Rectal smooth muscle tissue (tissue), 1 donor: Measurements from ENCODE around the gene ICAM1.
"Not testable (repeated sequence)": the region's sequence is repeated elsewhere in the genome, so short reads cannot be mapped to it uniquely, and the experiment has no call there.

Source experiments
- H3K27ac ChIP-seq: one replicate; pipeline ENCODE4 v1.7.0; 2013; ENCODE audit warnings: low read depth, low read length, inconsistent platforms
- H3K27me3 ChIP-seq: one replicate; pipeline ENCODE4 v1.7.0; 2013; ENCODE audit warnings: low read length; ENCODE audit not compliant: control insufficient read depth, insufficient read depth
- H3K36me3 ChIP-seq: one replicate; pipeline ENCODE4 v1.7.0; 2013; ENCODE audit warnings: low read length; ENCODE audit not compliant: control insufficient read depth, insufficient read depth
- H3K4me1 ChIP-seq: one replicate; pipeline ENCODE4 v1.7.0; 2013; ENCODE audit warnings: low read length; ENCODE audit not compliant: control insufficient read depth, insufficient read depth
- H3K4me3 ChIP-seq: one replicate; pipeline ENCODE4 v1.7.0; 2013; ENCODE audit warnings: low read length
- H3K9ac ChIP-seq: one replicate; pipeline ENCODE4 v1.7.0; 2013; ENCODE audit warnings: low read length

The ICAM1 gene

GRCh38 chr19:10230861-10231611 is 39.9 kb upstream of the ICAM1 start, which contains the start of gene S1PR2:
TSS of gene S1PR2 (minus strand) at chr19:10231331. CDS start at chr19:10224905, 6,426 bp downstream.
- Histone ChIP-seq H3K36me3 (no peaks in the 10 kb centered on the region), H3K4me3 (peak within 1 kb of the TSS; percentile 83), H3K9ac (peak within 1 kb of the TSS; percentile 73), H3K4me1 (no peaks in the 10 kb centered on the region), H3K27ac (peak within 1 kb of the TSS; percentile 82), H3K27me3 (no peaks in the 10 kb centered on the region)

DNA sequence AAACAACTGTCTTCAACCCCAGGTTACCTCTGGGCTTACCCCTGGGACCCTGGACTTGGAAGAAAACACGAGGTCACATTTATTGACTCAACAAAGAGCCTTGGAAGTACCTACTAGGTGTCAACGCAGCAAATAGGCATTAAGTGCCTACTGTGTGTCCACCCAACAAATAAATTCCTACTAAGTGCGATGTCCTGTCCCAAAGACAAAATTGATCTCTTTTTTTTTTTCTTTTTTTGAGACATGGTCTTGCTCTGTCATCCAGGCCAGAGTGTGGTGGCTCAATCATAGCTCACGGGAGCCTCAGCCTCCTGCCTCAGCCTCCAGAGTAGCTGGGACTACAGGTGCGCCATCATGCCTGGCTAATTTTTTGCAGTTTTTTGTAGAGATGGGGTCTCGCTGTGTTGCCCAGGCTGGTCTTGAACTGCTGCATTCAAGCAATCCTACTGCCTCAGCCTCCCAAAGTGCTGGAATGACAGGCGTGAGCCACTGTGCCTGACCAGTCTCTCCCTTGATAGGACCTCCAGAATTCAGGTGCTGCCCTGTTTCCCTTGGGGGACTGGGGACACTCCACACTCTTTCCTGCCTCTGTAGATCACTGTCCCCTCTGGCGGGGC is 39.2 kb upstream of the ICAM1 start:
- H3K4me3 ChIP-seq = no peak overlapping the region
- H3K27ac ChIP-seq = no peak overlapping the region
- H3K36me3 ChIP-seq = no peaks in the 10 kb centered on the region
- H3K4me1 ChIP-seq = no peaks in the 10 kb centered on the region
- no peak overlapping the region for H3K9ac ChIP-seq
- no peaks in the 10 kb centered on the region for H3K27me3 ChIP-seq

GRCh38 chr19:10233946-10234345 is 37.0 kb upstream of the ICAM1 start:
- no peak overlapping the region for H3K9ac ChIP-seq
- H3K27ac ChIP-seq = no peak overlapping the region
- no peaks in the 10 kb centered on the region for H3K36me3 ChIP-seq
- H3K27me3 ChIP-seq = no peaks in the 10 kb centered on the region
- H3K4me3 ChIP-seq = no peak overlapping the region
- no peaks in the 10 kb centered on the region for H3K4me1 ChIP-seq

DNA sequence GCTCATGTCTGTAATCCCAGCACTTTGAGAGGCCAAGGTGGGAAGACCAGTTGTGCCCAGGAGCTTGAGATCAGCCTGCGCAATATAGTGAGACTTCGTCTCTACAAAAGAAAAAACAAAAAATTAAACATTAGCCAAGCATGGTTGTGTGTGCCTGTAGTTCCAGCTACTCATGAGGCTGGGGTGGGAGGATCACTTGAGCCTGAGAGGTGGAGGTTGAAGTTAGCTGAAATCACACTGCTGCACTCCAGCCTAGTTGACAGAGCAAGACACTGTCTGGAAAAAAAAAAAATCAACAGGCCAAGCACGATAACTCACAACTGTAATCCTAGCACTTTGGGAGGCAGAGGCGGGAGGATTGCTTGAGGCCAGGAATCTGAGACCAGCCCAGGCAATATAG is 35.9 kb upstream of the ICAM1 start:
- Histone ChIP-seq H3K4me1 (no peaks in the 10 kb centered on the region), H3K27ac (no peak overlapping the region), H3K4me3 (no peak overlapping the region), H3K9ac (no peak overlapping the region), H3K27me3 (no peaks in the 10 kb centered on the region), H3K36me3 (no peaks in the 10 kb centered on the region)

- H3K4me1 ChIP-seq, H3K27ac ChIP-seq, H3K36me3 ChIP-seq, H3K9ac ChIP-seq, H3K4me3 ChIP-seq, H3K27me3 ChIP-seq: not testable (repeated sequence)
Observed at GRCh38 chr19:10235409-10235808, 35.5 kb upstream of the ICAM1 start.

GRCh38 chr19:10237702-10238101 is 33.2 kb upstream of the ICAM1 start:
- no peaks in the 10 kb centered on the region for H3K27me3 ChIP-seq
- H3K4me3 ChIP-seq = no peak overlapping the region
- no peak overlapping the region for H3K9ac ChIP-seq
- H3K27ac ChIP-seq = peak overlapping the region; percentile 40
- H3K4me1 ChIP-seq = no peaks in the 10 kb centered on the region
- H3K36me3 ChIP-seq = no peaks in the 10 kb centered on the region

DNA sequence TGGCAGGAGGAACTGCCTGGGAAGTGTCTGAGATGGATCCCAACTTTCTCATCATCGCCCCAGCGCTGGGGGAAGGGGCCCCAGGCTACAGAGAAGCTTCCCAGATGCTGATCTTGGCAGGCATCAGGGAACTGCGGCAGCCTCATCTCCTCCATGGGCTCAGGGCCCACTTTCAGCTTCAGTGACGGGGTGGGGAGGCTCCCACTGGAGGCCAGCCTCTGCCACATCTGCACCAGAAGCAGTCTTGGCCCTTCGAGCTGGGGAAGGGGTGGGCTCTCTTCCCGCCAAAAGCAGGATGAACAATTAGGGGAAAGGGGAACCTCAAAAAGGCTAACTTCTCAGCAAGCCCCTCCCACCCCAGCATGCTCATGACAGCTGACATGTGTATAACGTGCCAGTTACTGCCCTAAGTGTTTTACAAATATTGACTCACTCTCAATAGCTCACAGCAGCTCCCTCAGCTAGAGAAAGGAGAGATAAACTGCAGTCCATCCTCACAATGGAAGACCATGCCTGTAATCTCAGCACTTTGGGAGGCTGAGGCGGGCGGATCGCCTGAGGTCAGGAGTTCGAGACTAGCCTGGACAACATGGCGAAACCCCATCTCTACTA is 32.6 kb upstream of the ICAM1 start:
- H3K9ac ChIP-seq = no peak overlapping the region
- H3K4me3 ChIP-seq = no peak overlapping the region
- H3K36me3 ChIP-seq = no peaks in the 10 kb centered on the region
- H3K27ac ChIP-seq = peak overlapping the region; percentile 40
- no peaks in the 10 kb centered on the region for H3K4me1 ChIP-seq
- H3K27me3 ChIP-seq = no peaks in the 10 kb centered on the region

GRCh38 chr19:10241826-10242449 is 29.0 kb upstream of the ICAM1 start:
- H3K27ac ChIP-seq, H3K27me3 ChIP-seq, H3K9ac ChIP-seq, H3K4me3 ChIP-seq, H3K36me3 ChIP-seq, H3K4me1 ChIP-seq: not testable (repeated sequence)

DNA sequence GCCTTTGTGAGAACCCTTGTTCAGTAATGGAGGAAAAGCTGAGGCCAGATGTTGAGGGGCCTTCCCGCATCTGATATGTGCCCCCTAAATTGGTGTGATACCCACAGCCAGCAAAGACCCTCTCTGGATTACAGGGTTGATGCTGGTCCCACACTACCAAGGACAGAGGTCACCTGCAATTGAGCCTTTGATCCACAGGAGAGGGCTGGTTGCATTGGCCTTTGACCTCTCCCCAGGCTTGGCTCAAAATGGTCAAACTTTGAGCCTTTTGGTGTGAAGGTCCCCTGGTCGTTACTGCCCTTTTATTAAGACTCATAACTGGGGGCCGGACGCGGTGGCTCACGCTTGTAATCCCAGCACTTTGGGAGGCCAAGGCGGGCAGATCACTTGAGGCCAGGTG is 27.3 kb upstream of the ICAM1 start:
- Histone ChIP-seq H3K27me3 (no peaks in the 10 kb centered on the region), H3K36me3 (no peaks in the 10 kb centered on the region), H3K4me1 (no peaks in the 10 kb centered on the region), H3K4me3 (no peak overlapping the region), H3K9ac (no peak overlapping the region), H3K27ac (no peak overlapping the region)

DNA sequence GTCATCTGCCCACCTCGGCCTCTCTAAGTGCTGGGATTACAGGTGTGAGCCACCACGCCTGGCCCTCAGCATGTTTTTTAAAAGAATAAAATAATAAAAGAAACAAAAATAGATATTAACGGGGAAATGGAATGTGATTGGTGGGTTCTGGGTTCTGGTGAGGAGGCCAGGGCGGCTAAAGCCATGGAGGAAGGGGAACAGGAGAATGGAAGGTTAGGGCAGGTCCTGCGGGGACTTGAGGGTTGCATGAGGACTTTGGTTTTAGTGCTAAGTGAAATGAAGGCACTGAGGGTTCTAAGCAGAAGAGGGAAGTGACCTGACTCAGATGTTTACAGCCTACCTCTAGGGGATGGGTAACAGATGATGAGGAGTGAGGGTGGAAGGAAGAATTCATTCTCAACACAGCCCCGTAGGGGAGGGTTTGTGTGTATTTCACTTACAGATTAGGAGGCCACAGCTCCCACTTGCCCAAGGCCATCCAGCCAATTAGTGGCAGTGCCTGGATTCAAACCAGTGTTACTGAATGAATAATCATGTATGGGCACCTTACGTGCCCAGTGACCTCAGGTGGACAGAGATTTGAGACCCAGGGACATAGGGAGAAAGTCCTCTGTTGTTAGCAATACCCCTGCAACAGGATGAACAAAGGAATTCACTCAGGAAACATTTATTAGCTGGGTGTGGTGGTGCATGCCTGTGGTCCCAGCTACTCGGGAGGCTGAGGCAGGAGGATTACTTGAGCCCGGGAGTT is 25.6 kb upstream of the ICAM1 start:
- no peak overlapping the region for H3K4me3 ChIP-seq
- no peaks in the 10 kb centered on the region for H3K36me3 ChIP-seq
- no peak overlapping the region for H3K9ac ChIP-seq
- no peak overlapping the region for H3K27ac ChIP-seq
- H3K4me1 ChIP-seq = no peaks in the 10 kb centered on the region
- H3K27me3 ChIP-seq = no peaks in the 10 kb centered on the region

- H3K36me3 ChIP-seq = no peaks in the 10 kb centered on the region
- no peak overlapping the region for H3K4me3 ChIP-seq
- no peaks in the 10 kb centered on the region for H3K27me3 ChIP-seq
- H3K4me1 ChIP-seq = no peaks in the 10 kb centered on the region
- H3K27ac ChIP-seq = no peak overlapping the region
- H3K9ac ChIP-seq = no peak overlapping the region
Observed at GRCh38 chr19:10246511-10246910, 24.4 kb upstream of the ICAM1 start.
